GM04504 (cell line): Measurements from ENCODE around the gene EPHB1.
A peak's percentile ranks its signal among the peaks of the same experiment; 100 is the strongest.

Source experiments
- DNase-seq: peaks from one replicate; pipeline ENCODE4 v3.0.0-alpha.2; 2012; ENCODE audit warnings: low read depth

Gene EPHB1

GRCh38 chr3:135161425-135161824 is 366.4 kb downstream of the EPHB1 start:
- no peak for DNase-seq

GRCh38 chr3:135163701-135164100 is 368.6 kb downstream of the EPHB1 start:
- DNase-seq, result no peak

DNA sequence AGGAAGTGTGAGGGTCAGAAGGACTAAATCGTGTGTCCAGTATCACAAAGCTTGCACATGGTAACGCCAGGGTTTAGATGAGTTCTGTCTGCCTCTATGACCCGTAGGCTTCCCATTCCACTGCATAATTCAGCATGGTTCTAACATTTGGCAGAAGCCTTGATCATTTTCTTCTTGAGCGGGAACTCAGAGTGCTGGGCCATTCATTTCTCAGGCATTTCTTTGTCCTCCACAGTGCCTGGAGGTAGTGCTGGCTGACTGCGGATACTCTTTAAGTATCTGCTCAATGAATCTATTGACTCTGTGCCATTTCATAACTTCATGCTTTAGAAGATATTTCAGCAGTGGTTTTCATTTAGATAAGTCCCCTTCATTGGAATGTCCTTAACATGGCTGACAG is 370.2 kb downstream of the EPHB1 start:
- no peak for DNase-seq

GRCh38 chr3:135166266-135166825 is 371.3 kb downstream of the EPHB1 start:
- DNase-seq, result no peak

DNA sequence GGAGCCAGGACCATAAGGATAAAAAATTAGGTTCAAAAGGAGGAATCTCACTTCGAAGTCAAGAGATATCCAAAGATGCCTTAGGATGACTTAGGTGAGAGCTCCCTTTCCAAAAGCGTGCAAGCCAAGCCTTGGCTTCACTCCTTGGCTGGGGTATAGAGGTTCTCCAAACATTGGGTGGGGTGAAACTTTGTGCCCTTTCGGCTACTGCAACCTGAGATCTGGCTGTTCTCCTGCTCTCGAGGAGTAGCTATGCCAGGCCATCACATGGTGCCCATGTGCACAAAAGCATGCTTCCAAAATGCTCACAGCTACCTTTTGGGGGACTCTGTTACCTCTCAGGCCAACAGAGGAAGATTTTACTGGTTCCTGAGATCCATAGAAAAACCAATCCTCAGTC is 373.8 kb downstream of the EPHB1 start:
- DNase-seq, result no peak

- DNase-seq, result no peak
Observed at GRCh38 chr3:135169651-135170050, 374.6 kb downstream of the EPHB1 start.

DNA sequence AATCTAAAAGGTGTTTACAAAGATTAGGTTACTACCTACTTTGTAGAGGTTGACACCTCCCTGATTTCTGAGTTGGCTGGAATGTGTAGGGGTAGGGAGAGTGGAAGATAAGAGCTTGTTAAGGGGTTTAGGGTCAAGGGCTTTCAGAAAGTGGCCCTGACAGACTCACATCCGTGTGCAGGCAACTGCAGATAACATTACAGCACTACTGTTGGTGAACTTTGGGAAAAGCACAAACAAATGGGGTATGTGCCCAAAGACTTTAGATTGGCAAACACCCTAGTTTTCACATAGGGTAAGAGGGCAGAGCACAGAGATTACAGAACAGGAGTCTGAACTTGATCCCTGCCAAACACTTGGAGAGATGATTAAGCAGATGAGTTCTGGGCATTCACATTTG is 375.7 kb downstream of the EPHB1 start:
- DNase-seq, result no peak

DNA sequence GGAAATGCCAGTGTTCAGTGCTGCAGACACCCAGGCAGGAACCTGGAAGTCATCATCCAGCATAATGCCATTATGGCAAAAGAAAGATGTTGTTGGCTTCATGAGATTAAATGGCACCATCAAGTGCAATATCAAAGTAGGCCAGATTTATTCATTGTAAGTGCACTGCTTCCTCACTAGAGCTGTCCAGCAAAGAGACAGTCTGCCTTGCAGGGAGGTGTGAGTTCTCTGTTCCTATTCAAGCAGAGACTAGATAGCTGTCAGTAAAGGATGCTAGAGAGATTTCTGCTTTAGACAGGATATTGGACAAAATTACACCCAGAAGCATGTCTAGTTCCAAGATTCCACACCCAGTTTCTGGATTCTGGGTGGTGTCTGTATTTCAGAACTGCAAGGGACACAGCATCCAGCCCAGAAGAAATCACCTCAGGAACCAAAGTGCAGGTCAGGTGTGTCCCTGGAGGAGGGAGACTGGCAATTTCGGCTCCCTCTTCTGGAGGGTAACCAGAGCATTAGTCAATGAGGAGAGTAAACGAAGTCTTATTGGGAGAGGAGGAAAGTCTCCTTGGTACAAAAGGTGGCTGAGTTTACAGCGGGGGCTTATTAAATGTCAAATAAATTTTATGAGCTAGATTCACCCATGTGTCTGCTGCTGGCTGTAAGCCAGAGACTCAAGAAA is 377.3 kb downstream of the EPHB1 start:
- DNase-seq, result no peak

DNA sequence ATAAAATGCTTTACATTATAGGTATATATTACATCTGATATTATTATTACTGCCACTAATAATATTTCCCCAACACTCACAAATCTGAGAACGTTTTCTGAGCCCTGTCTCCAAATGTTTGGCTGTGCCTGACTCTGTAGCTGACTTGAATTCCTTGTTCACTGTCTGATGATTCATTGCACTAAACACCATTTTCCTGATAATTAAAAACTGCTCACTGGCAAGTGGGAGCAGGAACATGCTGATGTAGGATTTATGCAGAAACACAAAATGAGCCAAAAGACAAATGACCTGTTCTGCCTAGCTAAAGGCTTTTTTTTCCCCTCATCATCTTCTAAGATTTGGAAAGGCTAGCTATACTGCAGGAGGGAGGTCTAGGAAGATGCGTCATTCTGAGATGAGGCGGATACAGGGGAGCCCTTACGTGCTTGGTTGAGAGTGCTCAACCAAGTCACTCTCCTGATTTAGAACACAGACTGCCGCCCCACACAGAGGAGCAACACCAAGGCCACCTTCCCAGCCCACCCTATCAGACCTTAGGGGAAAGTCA is 380.7 kb downstream of the EPHB1 start:
- DNase-seq, result no peak

GRCh38 chr3:135176881-135177280 is 381.8 kb downstream of the EPHB1 start:
- DNase-seq, result no peak

GRCh38 chr3:135178566-135178965 is 383.5 kb downstream of the EPHB1 start:
- no peak for DNase-seq

DNA sequence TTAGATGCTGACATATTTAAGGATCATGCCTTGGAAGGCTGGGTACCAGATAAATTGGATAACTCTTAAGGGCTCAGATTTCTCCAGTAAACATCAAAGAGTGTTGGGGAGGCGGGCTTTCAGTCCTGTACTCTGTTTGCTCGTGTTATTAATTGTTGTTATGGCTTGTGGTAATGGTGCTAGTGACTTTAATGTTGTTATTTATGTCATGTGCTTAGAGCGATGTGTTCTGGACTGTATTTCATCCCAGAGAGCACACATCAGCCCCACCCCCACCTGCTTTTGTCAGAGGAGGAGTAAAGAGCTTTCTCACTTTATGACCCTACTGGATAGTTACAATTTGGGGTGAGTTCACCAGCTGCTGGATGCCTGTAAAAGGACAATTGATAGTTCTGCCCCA is 386.3 kb downstream of the EPHB1 start:
- DNase-seq, result no peak

DNA sequence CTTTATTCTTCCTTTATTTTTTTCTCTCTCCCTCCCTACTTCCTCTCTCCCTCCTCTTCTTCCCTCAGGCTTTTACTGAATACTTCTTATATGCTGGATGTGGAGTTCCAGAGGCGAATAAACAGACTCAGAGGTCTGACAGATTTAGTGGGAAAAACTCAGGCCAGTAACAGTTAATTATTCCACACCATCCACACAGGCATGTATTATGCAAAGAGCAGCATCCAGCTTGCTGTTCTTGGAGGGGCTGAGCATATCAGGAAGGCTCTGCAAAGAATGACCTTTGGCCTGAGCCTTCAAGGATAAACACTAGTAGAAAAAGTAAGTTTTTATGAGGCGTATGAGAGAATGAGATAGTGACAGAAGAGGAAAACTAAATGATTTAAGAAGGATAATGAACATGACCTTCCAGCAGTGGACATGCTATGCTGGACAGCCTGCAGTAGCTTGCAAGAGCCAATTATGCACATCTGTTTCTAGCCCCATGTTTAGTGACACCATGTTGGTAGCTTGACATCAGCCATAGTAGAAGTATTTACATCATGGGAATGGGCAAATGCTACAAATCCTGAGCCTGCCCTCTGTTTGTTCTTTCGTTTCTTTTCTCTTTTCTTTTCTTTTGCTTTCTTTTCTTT is 387.4 kb downstream of the EPHB1 start:
- DNase-seq, result no peak

GRCh38 chr3:135190658-135191057 is 395.6 kb downstream of the EPHB1 start:
- no peak for DNase-seq

DNA sequence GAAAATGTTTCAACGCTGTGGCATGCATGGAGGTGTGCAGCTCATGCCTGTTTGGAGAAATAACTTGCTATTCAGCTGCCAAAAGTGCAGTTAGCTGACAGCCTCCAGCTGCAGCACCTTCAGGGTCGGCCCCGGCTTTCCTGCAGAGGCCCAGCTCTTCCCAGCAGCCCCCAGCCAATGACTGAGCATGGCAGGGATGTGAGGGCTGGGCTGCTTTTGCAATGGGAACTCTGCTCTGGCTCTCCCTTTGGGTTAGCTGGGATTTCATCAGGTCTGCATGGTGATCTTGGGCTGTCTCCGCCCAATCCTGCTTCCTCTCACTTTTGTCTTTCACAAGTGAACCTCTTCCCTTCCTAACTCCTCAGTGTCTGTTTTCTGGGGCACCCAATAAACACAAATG is 396.6 kb downstream of the EPHB1 start:
- DNase-seq, result no peak

GRCh38 chr3:135192929-135193328 is 397.9 kb downstream of the EPHB1 start:
- DNase-seq, result peak; percentile 11

DNA sequence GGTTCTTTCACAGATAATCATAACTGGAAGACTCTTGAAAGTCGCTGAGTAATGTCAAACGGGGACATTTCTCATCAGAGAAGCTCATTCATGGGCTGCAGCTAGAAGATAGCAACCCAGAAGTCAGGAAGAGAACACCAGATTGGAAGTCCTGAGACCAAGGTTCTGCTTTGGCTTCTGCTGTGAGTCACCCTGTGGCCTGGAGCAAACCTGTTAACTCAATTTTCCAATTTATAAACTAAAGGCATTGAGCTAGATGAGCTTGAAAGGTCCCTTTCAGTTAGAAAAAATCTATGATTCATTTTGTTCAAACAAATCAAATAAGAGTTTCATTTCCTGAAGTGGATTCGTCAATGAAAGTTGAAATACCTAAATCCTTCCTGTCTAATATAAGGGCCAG is 402.2 kb downstream of the EPHB1 start:
- no peak for DNase-seq

DNA sequence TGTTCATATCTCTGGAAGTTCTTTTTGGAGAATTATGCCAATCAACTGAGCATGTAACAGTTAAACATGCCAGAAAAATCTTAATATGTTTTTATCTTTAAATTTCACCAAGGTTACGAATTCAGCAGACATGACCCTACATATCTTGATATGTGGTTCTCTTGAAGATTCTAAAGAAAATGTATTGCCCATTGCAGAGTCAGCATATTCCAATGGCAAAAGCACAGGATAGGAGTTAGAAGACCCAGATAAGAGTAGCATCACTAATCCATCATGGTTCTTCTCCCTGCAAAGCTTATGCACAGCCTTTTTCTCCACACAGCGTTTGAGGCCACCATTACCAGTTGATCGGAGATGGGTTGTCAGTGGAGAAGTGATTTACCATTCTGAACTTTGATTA is 402.8 kb downstream of the EPHB1 start:
- no peak for DNase-seq

DNA sequence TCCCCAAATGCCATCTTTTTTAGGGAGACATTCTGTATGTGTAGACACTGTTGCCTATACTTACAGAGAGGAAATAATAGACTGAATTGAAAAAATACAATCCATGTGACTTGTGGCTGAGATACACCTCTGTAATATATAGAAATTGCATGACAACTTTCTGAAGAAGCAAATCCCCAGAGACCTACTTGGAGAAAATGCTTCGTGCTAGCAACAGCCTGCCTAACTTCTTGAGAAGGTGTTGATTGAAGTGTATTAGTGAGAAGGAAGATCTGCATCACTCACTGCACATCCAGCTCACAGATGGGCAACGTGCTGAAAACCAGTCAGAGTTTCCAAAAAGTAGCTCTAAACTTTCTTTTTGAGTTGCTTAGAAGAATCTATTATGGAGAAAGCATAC is 404.1 kb downstream of the EPHB1 start:
- DNase-seq, result no peak

GRCh38 chr3:135203026-135203425 is 408.0 kb downstream of the EPHB1 start:
- no peak for DNase-seq

GRCh38 chr3:135213213-135213612 is 418.2 kb downstream of the EPHB1 start:
- no peak for DNase-seq

- no peak for DNase-seq
Observed at GRCh38 chr3:135213822-135214221, 418.8 kb downstream of the EPHB1 start.

DNA sequence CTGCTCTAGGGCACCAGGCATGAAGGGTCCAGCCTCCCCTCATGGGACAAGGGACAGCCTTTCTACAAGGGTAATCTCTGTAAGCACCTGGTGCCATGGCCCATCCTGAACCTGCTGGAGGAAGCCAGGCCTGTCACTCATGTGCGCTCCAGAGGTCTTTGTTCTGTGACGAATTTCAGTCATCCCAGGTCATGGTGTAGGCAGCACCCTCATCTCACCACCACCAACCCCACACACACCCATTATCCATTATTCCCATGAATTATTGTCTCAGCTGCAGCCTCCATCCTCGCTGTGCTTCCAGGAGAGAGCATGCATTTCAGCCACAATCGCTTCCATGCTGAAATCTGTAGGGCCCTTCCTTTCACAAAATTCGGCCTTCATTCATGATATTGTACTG is 419.3 kb downstream of the EPHB1 start:
- no peak for DNase-seq

DNA sequence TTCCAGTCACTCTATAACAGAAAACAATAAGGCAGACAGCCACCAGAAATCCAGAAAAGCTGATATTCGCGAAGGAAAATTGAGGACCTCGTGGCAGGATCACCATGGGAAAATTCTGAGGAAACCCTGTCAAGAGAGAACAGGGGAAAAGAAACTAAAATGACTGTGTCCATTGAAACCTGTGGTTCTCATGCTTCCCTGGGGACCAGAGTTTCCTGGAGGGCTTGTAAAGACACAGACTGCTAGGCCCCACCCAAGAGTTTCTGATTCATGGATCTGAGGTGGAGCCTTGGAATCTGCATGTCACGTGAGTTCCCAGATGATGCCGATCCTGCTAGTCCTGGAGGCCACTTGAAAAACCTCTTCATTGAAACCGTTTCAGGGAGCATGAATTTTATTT is 420.5 kb downstream of the EPHB1 start:
- peak; percentile 40 for DNase-seq
